ENCODE results near the gene TYK2. TPM values are rescaled to one million over a fixed set of nuclear protein-coding genes. Genes with fewer than 3 reads are reported as not detected.
A peak's percentile ranks its signal among the peaks of the same experiment; 100 is the strongest.
"Not testable (repeated sequence)": the region's sequence is repeated elsewhere in the genome, so short reads cannot be mapped to it uniquely, and the experiment has no call there.

Gene TYK2
- total RNA-seq, 1 donor from 2014 or later, result 36.1 TPM

GRCh38 chr19:10339977-10340376, 40.4 kb downstream of the TYK2 start:
- no peak for DNase-seq (ENCODE audit: low read depth)
- TF ChIP-seq CTCF (IDR thresholded peaks at IDR 0.05; ENCODE audit: insufficient read depth, low read length, severe bottlenecking), result no peak
- no peak for FAIRE-seq
- Histone ChIP-seq H3K4me3 (ENCODE audit: low read depth, low read length) (no peak overlapping the region), H3K36me3 (ENCODE audit: control insufficient read depth, insufficient read depth, low read length) (no peaks in the 10 kb centered on the region), H3K27me3 (ENCODE audit: control insufficient read depth, insufficient read depth, low read length) (no peaks in the 10 kb centered on the region)

GRCh38 chr19:10339380-10339960, 40.9 kb downstream of the TYK2 start, which contains the start of gene ICAM3:
ICAM3 (minus strand) TSS chr19:10339624; CDS start chr19:10339614, 10 bp downstream.
- DNase-seq (ENCODE audit: low read depth), result no peak
- H3K27me3 ChIP-seq (ENCODE audit: control insufficient read depth, insufficient read depth, low read length), result no peaks in the 10 kb centered on the region
- FAIRE-seq, result no peak
- no peak within 1 kb of the TSS for H3K4me3 ChIP-seq (ENCODE audit: low read depth, low read length)
- no peak for TF ChIP-seq CTCF (IDR thresholded peaks at IDR 0.05; ENCODE audit: insufficient read depth, low read length, severe bottlenecking)
- H3K36me3 ChIP-seq (ENCODE audit: control insufficient read depth, insufficient read depth, low read length), result no peaks in the 10 kb centered on the region

- FAIRE-seq (no peak), DNase-seq (ENCODE audit: low read depth) (no peak)
- H3K27me3 ChIP-seq (ENCODE audit: control insufficient read depth, insufficient read depth, low read length), result no peaks in the 10 kb centered on the region
- H3K4me3 ChIP-seq (ENCODE audit: low read depth, low read length), result no peak overlapping the region
- H3K36me3 ChIP-seq (ENCODE audit: control insufficient read depth, insufficient read depth, low read length), result no peaks in the 10 kb centered on the region
- no peak for TF ChIP-seq CTCF (IDR thresholded peaks at IDR 0.05; ENCODE audit: insufficient read depth, low read length, severe bottlenecking)
These were observed 41.4 kb downstream of the TYK2 start for GRCh38 chr19:10338940-10339339.

- not testable (repeated sequence) for FAIRE-seq; H3K27me3 ChIP-seq (ENCODE audit: control insufficient read depth, insufficient read depth, low read length); DNase-seq (ENCODE audit: low read depth); H3K36me3 ChIP-seq (ENCODE audit: control insufficient read depth, insufficient read depth, low read length); H3K4me3 ChIP-seq (ENCODE audit: low read depth, low read length)
These were observed 43.6 kb downstream of the TYK2 start for GRCh38 chr19:10336725-10337124.

GRCh38 chr19:10335352-10335985, 44.9 kb downstream of the TYK2 start:
- no peak for FAIRE-seq
- TF ChIP-seq CTCF (IDR thresholded peaks at IDR 0.05; ENCODE audit: insufficient read depth, low read length, severe bottlenecking), result no peak
- H3K4me3 ChIP-seq (ENCODE audit: low read depth, low read length), result no peak overlapping the region

GRCh38 chr19:10334588-10335351, 45.6 kb downstream of the TYK2 start:
- DNase-seq (ENCODE audit: low read depth), result peak; percentile 86
- no peak for FAIRE-seq
- Histone ChIP-seq H3K4me3 (ENCODE audit: low read depth, low read length) (peak overlapping the region; percentile 93), H3K36me3 (ENCODE audit: control insufficient read depth, insufficient read depth, low read length) (peaks cover 3% of the 10 kb centered on the region), H3K27me3 (ENCODE audit: control insufficient read depth, insufficient read depth, low read length) (no peaks in the 10 kb centered on the region)
- peak; percentile 18 for TF ChIP-seq CTCF (IDR thresholded peaks at IDR 0.05; ENCODE audit: insufficient read depth, low read length, severe bottlenecking)

More at GRCh38 chr19:10335352-10335985, 44.9 kb downstream of the TYK2 start:
- Histone ChIP-seq H3K36me3 (ENCODE audit: control insufficient read depth, insufficient read depth, low read length) (no peaks in the 10 kb centered on the region), H3K27me3 (ENCODE audit: control insufficient read depth, insufficient read depth, low read length) (no peaks in the 10 kb centered on the region)
- no peak for DNase-seq (ENCODE audit: low read depth)

Measured in bronchial epithelial cell (primary cell).